Activated CD4-positive, alpha-beta T cell treated with anti-CD3 and anti-CD28 coated beads, Interleukin-2, Interleukin-6, amounts not matched to agents 100 ng/mL and 50 ng/mL, durations not matched to agents 16 hours and 8 hours (primary cell): ENCODE data around the gene TPM1.
"Not testable (repeated sequence)": the region's sequence is repeated elsewhere in the genome, so short reads cannot be mapped to it uniquely, and the experiment has no call there.

Experiments
- DNase-seq: peaks from one replicate; pipeline ENCODE4 v3.0.0-alpha.2; 2020

The TPM1 gene

DNA sequence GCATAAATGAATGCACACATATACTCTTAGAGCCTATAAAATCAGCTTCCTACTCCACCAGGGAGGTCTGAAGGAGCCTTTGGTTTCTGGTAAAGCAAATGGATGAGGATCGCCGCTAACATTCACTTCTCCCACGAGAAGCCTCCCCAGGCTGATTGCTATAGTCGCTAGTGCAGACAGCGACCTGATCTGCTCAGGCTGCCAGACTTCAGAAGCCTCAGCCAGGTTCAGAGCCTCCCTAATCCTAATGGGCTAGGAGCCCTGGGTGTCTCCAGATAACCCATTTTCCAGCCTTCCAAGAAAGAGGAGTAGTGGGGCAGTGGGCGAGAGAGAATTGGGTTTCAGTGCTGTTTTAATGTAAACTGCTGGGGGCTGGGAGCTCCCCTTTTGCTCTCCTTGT lies 35.4 kb downstream of the TPM1 start:
- no peak for DNase-seq

DNA sequence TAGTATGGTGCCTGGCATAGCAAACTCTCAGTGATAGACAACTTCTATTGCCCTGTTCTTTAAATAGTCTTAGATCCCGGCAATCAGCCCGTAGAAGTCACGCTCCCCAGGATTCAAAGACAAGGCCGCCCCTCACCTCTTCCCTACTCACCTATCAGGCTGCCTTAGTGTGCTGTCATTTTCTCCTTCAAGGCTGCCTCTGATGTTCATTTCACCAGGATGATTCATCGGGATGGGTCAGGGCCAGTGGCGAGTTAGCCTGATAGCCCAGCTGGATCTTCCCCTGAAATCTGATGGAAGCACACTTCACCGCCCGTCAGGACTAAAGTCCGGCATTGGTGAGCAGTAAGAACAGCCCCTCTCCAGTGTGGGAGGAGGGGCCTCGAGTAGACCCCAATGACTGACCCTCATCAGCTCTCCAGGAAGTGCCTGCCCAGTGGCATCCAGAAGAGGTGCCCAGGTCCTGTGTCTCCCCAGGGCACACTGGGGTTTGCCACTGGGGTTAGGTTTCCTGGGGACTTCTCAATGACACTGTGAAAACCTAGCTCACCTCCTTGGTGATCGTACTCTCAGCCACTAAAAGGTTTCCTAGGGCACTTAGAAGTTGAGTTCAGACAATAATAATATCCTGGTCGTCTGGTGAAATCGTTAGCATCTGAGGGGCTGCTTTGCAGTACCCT lies 37.5 kb downstream of the TPM1 start:
- DNase-seq: no peak

- DNase-seq: no peak
Observed at GRCh38 chr15:63080634-63081250, 38.2 kb downstream of the TPM1 start.

DNA sequence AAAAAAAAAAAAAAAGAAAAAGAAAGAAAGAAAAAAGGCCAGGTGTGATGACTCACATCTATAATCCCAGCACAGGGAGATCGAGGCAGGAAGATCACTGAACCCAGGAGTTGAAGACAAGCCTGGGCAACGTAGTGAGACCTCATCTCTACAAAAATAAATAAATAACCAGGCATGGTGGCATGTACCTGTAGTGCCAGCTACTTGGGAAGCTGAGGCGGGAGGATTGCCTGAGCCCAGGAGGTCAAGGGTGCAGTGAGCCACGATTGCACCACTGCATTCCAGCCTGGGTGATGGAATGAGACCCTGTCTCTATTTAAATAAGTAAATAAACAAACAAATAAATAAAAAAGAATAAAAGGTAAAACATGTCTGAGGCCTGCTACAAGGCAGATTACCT lies 39.8 kb downstream of the TPM1 start:
- no peak for DNase-seq

GRCh38 chr15:63083044-63083443 lies 40.5 kb downstream of the TPM1 start:
- no peak for DNase-seq

- no peak for DNase-seq
Observed at GRCh38 chr15:63083541-63083940, 41.0 kb downstream of the TPM1 start.

- no peak for DNase-seq
Observed at GRCh38 chr15:63084806-63085205, 42.3 kb downstream of the TPM1 start.

DNA sequence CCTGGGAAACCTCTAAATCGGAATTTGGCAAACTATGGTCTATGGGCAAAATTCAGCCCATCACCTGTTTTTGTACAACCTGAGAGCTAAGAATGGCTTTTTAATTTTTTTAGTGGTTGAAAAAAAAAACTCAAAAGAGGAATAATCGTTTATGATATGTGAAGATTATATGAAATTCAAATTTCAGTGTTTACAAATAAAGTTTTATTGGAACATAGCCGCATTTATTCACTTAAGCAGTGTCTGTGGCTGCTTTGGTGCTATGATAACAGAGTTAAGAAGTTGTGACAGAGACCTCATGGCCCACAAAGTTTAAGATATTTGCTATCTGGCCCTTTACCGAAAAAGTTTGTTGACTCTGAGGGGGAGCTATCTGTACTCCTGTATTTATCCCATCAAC lies 42.7 kb downstream of the TPM1 start:
- DNase-seq: no peak

DNA sequence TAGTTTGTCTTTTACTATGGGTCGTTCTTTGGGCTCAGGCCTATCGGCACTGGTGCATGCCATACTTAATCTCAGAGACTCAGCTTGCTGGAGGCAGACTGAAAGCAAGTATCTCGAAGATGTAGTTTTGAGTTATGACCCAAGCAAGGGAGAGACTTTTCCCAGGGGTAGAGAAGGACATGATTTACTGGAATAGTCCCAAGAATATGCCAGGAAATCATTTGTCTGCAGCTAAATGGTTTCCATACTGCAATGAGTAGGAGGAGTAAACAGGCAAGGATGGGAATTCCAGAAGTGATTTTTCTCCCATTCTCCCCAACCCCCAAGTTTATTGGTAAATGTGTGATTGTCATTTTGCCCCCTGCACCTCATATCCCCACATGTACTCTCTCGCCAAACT lies 43.7 kb downstream of the TPM1 start:
- DNase-seq: no peak

DNA sequence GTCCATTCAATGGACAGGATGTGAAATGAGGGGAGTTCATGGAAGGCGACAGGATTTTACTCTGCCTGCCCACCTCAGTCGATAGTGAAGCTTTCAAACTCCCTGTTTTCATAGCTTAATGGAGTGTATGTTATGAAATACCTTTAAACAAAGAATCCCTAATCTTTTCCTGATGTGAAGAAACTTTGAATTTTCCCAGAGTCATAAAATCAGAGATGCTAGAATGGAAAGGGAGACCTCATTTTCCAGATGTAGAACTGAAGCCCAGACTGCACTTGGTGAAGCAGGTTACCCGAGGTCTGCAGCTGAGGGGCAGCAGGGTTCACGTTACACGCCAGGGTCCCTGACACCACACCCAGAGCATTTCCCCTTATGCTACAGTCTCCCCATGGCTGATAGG lies 44.4 kb downstream of the TPM1 start:
- no peak for DNase-seq

DNA sequence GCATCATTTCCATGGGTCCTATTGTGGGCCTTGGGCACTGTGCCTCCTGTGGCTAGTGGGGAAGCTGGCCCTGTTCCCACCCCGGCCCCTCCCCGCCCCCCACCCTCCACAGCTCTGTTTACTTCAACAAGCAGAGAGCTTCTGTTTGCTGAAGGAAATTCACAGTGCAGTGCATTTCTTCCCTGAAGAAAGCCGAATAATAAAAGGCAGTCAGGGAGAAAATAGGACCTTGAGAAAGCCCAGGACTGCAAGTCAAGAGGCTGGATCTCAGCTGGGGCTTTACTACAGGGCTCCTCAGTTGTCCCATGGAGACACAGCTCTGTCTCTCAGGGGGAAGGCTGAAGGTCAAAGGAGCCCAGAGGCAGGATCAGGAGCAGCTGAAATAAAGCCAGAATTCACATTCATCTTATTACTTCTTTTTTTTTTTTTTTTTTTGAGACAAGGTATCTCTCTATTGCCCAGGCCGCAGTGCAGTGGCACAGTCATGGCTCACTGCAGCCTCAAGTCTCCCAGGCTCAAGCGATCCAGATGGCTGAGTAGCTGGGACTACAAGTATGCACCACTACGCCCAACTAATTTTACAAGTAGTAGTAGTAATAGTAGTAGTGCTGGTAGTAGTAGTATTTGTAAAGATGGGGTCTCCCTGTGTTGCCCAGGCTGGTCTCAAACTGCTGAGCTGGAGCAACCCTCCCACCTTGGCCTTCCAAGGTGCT lies 46.1 kb downstream of the TPM1 start:
- no peak for DNase-seq

- DNase-seq: no peak
Observed at GRCh38 chr15:63089260-63090043, 46.9 kb downstream of the TPM1 start.

GRCh38 chr15:63090472-63090871 lies 47.9 kb downstream of the TPM1 start:
- DNase-seq: no peak

GRCh38 chr15:63090887-63091286 lies 48.3 kb downstream of the TPM1 start:
- no peak for DNase-seq

DNA sequence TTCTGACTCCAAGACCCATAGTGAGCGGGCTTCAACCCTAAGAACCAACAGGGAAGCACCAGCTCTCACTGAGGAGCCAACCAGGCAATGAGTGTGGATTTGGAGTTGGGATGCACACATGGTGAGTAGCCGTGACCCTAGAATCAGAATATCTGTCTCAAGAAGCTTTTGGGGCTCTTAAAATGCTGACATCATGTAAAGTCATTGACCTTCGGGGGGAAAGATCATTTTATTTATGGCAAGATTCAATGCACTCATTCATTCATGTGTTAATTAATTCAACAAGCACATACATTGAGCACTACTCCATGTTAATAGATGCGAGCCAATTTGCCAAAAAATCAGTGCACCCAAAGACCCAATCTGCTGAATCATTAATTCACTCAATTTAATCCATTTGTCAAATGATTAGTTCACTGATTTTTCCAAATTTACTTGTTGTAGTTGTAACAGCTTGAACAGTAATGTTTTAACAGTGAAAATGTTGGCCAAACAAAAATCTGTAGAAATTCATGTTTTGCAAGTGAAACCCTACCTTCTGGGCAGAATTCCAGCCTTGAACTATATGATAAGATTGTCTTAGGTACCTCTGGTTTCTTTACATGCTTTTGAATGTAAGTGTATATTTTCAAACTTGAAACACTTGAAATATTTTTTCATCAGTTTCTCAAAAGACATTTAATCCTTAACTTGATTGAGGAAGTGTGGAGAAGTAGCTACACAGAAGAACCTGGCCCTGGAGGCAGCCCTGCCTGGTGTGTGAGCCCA lies 49.3 kb downstream of the TPM1 start:
- no peak for DNase-seq

DNA sequence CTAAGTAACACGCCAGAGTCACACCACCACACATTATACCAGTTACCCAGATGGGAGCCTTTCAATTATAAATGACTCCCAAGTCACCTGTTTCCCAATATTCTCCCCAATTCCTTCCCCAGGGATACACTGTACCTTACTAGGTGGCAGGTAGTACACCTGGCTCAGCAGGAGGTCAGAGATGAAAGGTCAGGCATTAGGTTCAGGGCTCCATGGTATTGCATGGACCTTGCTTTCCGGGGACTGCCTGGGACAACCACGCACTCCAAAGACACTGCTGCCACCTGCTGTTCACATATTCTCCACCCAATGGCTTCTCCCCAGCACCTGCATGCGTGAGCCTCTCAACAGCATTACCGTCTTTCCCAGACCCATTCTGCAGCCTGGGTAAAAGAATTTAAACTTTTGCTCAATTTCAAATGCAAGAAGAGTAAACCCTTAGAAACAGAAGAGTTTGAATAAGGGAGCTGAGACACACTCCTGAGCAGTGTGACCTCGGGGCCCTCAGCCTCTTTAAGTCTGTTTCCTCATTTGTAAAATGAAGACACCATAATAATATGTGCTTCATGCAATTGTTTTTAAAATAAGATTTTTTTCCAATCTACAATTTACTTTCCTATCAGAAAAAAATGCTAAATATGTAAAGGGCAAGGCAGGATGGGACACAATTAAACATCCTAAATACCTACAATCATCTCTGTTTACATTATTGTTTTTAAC lies 51.1 kb downstream of the TPM1 start:
- DNase-seq: peak; percentile 79

GRCh38 chr15:63094495-63094931 lies 52.0 kb downstream of the TPM1 start:
- DNase-seq: no peak

- no peak for DNase-seq
Observed at GRCh38 chr15:63096178-63096577, 53.6 kb downstream of the TPM1 start.

- not testable (repeated sequence) for DNase-seq
Observed at GRCh38 chr15:63098901-63099300, 56.4 kb downstream of the TPM1 start.

GRCh38 chr15:63099581-63099980 lies 57.0 kb downstream of the TPM1 start:
- DNase-seq: not testable (repeated sequence)

DNA sequence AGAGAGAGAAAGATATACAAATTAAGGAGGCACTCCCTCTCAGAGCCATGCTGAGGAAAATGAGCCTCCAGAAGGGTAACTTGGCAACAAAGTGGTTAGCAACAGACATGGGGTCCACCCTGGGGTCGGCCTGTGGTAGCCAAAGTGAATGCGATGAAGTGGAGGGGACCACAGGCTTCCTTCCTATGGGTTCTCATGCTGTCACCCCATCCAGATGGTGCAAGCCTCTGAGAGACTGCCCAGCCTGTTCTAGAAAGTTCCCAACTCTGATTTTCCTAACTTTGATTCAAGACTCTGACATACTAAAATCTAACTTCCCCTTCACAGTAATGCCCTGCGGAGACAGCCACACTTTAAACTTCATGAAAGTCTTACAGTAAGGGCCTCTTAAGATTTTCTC lies 60.9 kb downstream of the TPM1 start:
- no peak for DNase-seq

GRCh38 chr15:63104727-63105126 lies 62.2 kb downstream of the TPM1 start:
- DNase-seq: no peak
